Activated CD4-positive, alpha-beta T cell treated with anti-CD3 and anti-CD28 coated beads, Interleukin-10, Interleukin-2, amounts not matched to agents 100 ng/mL and 50 ng/mL, durations not matched to agents 16 hours and 8 hours (primary cell): ENCODE results near the gene KAT2B.
A peak's percentile ranks its signal among the peaks of the same experiment; 100 is the strongest.

ENCODE experiments used
- DNase-seq: peaks from one replicate; pipeline ENCODE4 v3.0.0-alpha.2; 2020

KAT2B gene

DNA sequence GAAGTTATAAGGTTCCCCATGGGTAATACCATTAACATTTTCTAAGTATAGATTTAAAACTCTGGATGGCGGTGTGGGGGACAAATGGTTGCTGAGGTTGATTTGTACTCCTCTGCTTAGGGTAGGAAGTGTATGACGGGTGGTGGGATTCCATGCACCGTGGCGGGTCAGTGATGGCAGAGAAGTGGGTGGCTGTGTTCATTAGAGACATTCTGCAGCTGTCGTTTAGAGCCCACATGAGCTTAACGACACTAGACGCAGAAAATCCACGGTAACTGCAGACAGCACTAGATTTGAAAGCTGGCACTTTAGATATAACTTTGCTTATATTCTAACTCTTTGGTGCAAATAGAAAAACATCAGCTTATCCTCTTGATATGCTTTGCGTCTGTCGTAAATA, 108.2 kb downstream of the KAT2B start:
- no peak for DNase-seq

DNA sequence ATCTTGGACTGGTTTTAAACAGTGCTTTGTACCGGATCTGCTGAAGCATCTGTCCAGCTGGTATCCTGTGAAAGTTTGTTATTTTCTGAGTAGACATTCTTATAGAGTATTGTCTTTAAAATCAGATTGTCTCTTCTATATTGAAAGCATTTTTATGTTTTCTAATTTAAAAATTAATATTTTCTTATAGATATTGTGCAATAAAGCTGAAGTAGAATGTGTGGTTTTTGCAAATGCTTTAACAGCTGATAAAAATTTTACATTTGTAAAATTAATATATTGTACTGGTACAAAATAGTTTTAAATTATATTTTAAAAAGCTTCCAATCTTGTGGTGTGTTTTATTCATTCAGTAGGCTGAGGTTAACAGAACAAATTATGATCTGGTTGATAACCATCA, 113.8 kb downstream of the KAT2B start:
- no peak for DNase-seq

DNA sequence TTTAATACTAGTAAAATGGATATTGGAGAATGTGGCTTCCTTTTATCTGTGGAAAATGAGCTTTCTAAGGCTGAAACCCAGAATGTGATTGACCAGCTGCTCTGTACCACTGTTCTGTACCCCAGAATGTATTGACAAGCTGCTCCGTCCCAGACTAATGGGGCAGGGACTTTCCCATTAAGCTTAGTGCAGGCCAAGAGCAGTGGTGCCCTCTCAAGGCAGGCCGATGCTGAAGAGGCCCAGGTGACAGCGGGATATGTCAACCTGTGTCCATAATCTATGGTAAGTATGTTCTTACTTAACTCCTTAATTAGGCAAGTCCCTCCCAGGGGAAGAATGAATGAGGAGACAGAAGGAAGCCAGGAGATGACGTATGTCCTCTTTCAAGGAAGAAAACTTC, 114.7 kb downstream of the KAT2B start:
- DNase-seq = no peak

DNA sequence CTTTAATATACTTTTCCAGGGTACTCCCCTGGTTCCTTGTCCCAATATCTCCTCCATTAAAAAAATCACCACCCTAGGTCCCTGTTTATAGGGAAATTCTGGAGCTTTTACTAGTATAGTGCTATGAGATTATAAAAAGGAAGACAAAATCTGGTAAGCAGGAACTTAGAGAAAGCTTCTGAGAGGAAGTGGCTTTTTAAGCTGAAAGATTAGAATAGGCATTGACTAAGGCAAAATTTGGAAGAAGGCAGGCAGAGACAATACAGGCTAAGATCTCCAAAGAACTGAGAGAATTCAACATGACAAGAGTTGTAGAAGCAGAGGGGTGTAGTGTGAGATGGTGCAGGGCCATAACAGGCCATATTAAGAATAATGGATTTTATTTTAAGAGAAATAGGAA, 120.0 kb downstream of the KAT2B start:
- no peak for DNase-seq

DNA sequence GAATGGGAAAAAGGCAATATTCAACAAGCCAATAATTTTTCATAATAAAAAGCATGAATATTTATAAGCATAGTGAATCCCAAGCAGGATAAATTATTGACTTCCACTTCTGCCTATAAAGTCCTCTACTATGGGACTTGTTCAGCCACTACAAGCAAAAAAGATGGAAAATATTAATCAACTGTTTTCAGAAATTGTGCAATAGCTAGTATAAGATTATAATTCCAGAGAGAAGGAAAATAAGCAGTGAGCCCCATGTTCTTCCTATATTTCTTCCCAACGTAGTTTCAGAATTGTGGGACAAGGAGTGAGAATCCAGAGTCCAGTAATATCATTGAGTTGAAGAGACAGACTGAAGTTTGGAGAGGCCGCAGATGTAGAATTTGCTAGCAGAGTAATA, 121.5 kb downstream of the KAT2B start:
- DNase-seq = no peak

DNA sequence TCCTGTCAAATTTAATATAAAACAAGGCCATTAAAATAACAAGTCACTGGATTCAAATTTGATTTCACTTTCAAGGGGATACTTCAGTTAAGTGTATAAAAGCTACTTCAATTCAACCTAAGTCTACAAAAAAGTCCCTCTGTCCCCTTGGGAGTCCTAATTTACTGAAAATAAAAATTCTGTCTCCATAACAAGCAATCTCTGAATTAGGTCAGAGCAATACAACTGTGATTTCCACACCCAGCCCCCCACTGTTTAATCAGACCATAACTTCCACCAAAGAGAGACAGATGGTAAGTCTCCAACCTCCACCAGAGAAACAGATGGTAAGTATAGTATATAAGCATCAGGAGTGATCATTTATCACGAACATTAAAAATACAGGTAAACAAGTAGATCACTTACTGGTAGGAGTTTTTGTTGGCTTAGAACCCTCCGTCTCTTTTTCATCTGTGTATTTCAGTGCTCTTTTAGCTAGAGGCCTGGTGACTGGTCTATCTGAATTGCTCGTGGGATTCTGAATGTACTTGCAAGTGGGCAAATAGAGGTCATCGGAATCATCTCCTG, 133.7 kb downstream of the KAT2B start:
- no peak for DNase-seq

DNA sequence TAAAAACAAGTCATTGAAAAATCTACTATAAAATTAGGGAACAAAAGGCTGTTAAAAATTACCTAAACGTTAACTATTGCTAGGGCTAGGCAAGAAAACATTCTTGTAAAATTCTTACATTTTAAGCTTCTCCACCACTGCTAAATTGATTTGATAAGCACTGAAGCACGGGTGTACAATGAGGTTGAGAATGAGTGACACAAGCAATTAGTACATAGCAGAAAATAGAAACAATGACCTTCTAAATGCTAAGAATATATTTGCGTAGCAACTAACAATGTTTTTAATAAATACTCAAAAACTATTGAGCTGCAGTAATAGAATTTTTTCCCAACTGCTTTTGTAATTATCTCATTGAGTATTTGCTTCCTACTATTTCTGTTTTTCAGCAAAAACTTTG, 141.0 kb downstream of the KAT2B start:
- no peak for DNase-seq

DNA sequence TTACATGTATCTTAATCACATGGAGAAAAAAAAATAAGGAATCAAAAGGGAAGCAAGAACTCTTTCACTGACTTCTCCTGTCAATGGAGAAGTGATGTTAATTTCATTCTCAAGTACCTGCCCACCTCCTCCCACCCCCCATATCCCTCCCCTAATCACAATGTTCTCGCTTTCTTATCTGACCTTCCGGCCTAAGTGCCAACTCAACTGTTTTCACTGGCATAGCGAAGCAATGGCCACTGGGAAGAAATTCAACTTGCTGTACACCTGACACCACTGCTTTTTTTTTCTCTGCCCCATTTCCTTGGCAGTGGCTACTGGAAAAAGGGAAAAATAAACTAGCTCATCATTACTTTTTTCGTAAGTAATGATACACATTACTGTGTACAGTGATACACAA, 142.0 kb downstream of the KAT2B start:
- DNase-seq = no peak

DNA sequence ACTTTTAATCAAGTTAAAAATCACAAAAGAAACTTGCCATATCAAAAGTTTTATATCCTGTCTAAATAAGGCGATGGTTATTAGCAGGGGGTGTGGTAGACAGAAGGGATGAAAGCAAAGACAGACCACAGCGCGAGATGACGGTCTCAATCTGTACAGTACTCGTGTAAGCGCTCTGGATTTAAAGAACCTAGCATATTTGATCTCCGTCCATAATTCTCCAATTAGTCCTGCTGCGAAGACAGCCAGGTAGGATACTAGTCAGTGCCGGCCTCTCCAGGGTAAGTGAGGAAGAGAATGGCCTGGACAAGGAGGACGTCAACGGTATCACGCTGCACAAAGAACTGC, 145.1 kb downstream of the KAT2B start:
- DNase-seq = peak; percentile 27

DNA sequence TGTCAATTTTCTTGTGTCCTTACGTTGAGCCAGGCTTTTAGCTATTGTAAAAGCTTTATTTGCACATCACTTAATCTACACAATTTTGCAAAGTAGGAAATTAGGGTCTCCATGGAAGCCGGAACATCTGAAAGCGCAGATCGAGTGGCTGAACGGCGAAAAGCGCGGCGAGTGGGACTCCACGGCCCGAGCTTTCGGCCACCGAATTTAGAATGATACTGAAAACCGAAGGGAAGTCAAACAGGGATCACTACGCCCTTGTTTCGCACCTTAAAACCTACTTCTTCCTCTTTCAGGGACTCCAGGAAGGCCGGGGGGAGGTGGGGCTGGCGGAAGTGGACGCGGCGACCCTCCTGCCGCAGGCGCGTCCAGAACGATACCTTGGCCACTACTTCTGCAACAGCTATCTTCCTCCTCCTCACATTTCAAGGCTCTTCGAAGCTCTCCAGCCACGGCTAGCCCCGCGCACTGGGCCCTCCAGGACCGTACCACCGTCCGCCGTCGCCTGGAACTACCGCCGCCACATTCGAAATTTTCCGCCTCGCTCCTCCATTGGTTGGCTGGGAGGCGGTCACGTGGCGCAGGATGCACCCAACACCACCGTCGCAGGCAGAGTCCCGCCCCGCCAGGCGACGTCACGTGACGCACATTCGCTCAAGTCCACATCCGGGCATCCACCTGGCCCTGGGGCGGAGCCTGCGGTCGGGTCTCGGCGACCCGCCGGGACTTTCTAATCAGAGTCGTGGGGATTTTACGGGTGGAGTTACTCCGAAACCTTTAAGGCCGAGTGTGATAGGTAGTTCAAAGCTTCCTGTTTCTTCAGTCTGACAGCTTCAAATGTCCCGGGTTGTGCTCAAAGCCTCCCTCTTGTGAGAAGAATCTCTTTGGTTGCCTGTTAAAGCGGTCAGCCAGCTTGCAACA, 145.7 kb downstream of the KAT2B start, which contains the start of gene SGO1:
Gene SGO1 (minus strand): TSS at position 528 of the 921 bp plus-strand sequence. CDS start 2,179 bp downstream, outside the sequence.
- DNase-seq = peak; percentile 100

DNA sequence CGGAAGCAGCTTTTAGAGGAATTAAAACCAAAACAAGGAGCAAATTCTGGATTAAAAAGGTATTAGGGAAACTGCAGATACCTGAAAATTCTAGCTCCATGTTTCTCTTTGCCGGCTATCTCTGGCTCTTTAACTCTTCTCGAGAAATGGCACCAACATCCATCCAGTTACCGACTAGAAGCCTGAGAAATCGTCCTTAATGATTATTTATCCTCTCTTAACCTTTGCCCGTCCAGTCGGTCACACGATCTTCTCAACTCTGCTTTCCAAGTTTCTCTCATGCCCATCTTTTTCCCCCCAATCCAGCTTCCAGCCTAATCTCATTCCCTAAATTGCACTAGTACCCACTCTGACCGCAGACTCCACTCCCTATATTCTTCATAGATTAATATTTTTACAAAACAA, 146.4 kb downstream of the KAT2B start:
- no peak for DNase-seq

DNA sequence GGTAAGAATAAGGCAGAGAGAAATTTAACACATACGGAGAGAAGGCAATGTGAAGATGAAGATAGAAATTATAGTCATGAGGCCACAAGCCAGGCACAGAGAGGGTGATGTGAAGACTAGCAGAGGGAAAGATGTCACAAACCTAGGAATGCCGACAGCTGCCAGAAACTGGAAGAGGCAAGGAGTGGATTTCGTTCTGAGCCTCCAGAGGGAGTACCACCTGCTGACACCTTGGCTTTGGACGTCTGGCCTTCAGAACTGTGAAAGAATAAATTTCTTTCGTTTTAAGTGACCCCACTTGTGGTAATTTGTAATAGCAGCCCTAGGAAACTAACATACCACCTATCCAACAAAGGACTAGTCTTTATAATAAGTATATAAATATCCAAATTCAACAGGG, 150.7 kb downstream of the KAT2B start:
- no peak for DNase-seq

DNA sequence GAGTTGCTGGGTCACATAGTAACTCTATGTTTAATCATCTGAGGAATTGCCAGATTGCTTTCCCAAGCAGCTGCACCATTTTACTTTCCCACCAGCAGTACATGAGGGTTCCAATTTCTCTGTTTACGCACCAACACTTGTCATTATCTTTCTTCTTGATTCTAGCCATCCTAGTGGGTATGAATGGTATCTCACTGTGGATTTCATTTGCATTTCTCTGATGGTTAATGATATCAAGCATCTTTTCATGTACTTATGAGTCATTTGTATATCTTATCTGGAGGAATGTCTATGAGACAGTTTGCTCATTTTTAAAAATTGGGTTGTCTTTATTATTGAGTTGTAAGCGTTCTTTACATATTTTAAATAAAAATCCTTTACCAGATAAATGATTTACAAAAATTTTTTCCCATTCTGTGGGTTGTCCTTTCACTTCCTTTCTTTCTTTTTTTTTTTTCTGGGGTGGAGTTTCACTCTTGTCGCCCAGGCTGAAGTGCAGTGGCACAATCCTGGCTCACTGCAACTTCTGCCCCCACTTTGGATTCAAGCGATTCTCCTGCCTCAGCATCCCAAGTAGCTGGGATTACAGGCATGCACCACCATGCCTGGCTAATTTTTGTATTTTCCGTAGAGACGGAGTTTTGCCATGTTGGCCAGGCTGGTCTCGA, 154.7 kb downstream of the KAT2B start:
- DNase-seq = no peak

DNA sequence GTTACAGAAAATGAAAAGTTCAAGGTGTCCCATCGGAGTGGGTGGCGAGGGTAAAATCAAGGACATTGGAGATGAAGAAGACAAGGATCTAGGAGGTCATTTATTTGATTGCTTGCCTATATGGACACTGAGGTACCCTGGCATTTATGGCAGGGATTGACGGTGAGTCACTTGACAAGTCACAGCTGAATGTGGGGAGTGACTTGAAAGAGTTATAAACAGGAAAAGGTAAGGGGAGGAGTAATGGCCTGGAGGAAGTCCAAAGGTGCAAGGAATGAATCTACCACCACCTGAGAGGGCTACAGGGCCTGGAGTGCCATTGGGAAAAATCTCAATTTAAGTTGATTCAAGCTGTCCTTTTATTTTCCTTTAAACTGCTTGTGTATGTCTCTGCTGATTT, 157.5 kb downstream of the KAT2B start:
- no peak for DNase-seq

DNA sequence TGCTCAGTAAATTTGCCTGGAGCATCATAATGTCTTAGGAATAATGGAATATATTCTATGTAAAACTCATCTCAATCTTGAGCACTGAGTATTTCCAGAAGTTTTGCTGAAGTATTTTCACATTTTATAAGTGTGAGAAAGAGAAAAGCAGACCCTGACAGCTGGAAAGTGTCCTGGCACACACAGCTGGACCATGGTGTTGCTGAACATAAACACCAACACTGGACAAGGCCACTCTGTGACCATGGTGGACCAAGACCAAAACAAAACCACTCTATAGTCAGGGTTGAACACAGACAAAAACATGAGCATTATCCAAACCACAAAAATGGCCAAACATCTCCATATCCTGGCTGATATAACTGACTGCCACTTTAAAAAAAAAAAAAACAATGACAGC, 160.9 kb downstream of the KAT2B start:
- DNase-seq = no peak
